AG20443 (cell line): ENCODE data around the gene ECE1.

Source experiments
- DNase-seq: peaks from one replicate; pipeline ENCODE4 v3.0.0; 2012; ENCODE audit warnings: low spot score, mixed read lengths

The ECE1 gene

GRCh38 chr1:21267191-21268077, 22.8 kb downstream of the ECE1 start:
- no peak for DNase-seq

GRCh38 chr1:21266119-21266774, 24.0 kb downstream of the ECE1 start:
- DNase-seq, result no peak

GRCh38 chr1:21265644-21266043, 24.6 kb downstream of the ECE1 start:
- no peak for DNase-seq

- no peak for DNase-seq
Observed at GRCh38 chr1:21264898-21265297, 25.4 kb downstream of the ECE1 start.

GRCh38 chr1:21263653-21264225, 26.5 kb downstream of the ECE1 start:
- no peak for DNase-seq

GRCh38 chr1:21263052-21263429, 27.2 kb downstream of the ECE1 start:
- DNase-seq, result no peak

- DNase-seq, result peak; percentile 88
Observed at GRCh38 chr1:21262293-21263051, 27.8 kb downstream of the ECE1 start.

- peak; percentile 94 for DNase-seq
Observed at GRCh38 chr1:21261551-21262292, 28.5 kb downstream of the ECE1 start.

GRCh38 chr1:21260405-21261125, 29.7 kb downstream of the ECE1 start:
- DNase-seq, result no peak

GRCh38 chr1:21259316-21260076, 30.8 kb downstream of the ECE1 start:
- DNase-seq, result no peak

- no peak for DNase-seq
Observed at GRCh38 chr1:21258331-21259134, 31.7 kb downstream of the ECE1 start.

GRCh38 chr1:21257431-21258135, 32.7 kb downstream of the ECE1 start:
- no peak for DNase-seq

- no peak for DNase-seq
Observed at GRCh38 chr1:21256776-21257175, 33.5 kb downstream of the ECE1 start.

GRCh38 chr1:21255943-21256320, 34.3 kb downstream of the ECE1 start:
- no peak for DNase-seq

GRCh38 chr1:21255284-21255942, 34.9 kb downstream of the ECE1 start:
- peak; percentile 84 for DNase-seq

GRCh38 chr1:21254335-21254951, 35.8 kb downstream of the ECE1 start:
- peak; percentile 24 for DNase-seq

GRCh38 chr1:21251773-21252471, 38.3 kb downstream of the ECE1 start:
- peak; percentile 87 for DNase-seq
